Myocyte (in vitro differentiated cells): Measurements from ENCODE around the gene LGALS9. TPM values are rescaled to one million over a fixed set of nuclear protein-coding genes. Genes with fewer than 3 reads are reported as not detected.
A peak's percentile ranks its signal among the peaks of the same experiment; 100 is the strongest.
"Not testable (repeated sequence)": the region's sequence is repeated elsewhere in the genome, so short reads cannot be mapped to it uniquely, and the experiment has no call there.

Experiments used
- DNase-seq: peaks from one replicate; pipeline ENCODE4 v3.0.0-alpha.2; 2012; ENCODE audit warnings: low read depth
- total RNA-seq: library from RNA; depleted of rRNA; stranded (reverse); fragments of >200 nt; gene quantifications from 2 replicates; pipeline ENCODE4 v1.2.3, GENCODE V29; 2014

The LGALS9 gene
- total RNA-seq, 1 donor from 2014 or later: 0.29 TPM

DNA sequence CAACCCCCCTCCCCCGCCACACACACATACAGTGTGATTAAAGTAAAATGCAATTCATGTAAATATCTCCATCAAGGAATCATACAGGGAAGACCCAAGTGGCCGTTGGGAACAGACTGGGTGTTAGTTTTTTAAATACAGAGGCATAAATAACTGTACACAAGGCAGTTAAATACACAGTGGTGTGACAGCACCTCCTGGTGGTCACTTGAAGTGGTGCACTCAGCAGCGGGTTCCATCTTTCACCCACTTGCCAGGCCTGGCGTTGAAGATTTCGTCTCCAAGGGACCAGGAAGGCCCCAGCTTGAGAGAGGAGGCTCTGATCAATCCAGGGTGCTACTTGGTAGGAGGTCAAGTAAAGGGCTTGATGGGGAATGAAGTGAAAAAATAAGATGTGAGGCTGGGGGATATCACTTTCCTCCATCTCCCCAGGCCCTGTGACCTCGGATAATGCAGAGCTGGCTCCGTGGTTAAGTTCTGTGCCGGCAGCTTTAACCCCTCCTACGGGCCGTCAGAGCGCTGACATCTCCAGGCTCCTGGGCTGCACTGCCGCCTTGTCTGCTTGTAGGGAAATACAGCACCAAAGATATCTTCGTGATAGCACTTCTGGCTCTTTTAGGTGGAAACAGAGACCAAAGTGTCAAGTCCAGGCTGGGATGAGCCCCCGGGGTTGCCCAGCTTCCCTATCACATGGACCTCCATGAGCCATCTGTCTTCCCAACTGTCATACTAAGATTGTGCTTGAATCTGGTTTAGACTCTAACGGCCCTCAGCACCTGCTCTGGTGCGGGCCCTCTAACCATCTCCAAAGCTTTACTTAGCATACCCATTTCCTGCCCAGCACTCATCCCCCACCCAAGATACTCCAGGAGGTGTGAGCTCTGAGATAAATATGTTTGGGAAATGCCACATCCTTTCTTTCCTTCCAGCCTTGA, 20.7 kb downstream of the LGALS9 start:
- peak; percentile 57 for DNase-seq

DNA sequence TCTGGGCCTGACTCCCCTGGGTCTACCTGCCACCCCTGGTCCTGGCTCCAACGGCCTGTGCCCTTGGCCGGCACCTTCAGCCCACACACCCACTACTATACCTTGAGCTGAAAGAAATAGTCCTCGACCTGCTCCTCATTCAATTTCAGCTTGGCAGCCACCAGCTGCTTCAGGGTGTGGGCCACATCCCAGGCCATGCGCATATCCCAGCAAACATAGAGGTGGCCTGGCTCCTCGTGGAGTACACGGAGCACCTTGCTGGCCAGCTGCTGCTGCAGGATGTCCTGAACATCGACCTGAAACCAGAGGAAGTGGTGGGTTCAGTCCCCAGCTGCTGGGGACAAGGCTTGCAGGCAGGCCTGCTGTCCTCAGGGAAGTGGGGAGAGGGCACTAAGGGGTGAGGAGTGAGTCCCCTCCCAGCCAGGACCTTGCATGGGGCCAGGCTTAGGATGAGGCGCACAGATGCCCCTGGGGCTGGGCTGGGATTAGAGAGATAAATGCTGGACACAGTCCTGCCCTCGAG, 22.5 kb downstream of the LGALS9 start:
- not testable (repeated sequence) for DNase-seq

DNA sequence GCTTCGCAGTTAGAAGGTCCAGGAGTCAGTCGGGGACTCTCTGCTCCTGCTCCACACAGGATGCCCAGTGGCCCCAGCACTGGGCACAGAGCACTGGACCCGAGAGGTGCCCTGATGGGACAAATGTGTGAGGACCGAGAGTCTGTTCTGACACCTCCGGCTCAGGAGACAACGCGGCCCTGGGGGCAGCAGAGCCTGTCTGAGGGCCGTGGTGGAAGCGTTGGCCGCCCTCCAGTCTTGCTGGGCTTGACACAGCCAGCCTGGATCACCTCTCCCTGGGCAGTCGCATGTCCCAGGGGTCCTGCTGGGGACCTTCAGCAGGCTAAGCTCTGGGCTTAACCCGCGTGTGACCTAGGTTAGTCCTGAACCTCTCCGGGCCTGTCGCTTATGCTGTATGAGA, 23.1 kb downstream of the LGALS9 start:
- no peak for DNase-seq

DNA sequence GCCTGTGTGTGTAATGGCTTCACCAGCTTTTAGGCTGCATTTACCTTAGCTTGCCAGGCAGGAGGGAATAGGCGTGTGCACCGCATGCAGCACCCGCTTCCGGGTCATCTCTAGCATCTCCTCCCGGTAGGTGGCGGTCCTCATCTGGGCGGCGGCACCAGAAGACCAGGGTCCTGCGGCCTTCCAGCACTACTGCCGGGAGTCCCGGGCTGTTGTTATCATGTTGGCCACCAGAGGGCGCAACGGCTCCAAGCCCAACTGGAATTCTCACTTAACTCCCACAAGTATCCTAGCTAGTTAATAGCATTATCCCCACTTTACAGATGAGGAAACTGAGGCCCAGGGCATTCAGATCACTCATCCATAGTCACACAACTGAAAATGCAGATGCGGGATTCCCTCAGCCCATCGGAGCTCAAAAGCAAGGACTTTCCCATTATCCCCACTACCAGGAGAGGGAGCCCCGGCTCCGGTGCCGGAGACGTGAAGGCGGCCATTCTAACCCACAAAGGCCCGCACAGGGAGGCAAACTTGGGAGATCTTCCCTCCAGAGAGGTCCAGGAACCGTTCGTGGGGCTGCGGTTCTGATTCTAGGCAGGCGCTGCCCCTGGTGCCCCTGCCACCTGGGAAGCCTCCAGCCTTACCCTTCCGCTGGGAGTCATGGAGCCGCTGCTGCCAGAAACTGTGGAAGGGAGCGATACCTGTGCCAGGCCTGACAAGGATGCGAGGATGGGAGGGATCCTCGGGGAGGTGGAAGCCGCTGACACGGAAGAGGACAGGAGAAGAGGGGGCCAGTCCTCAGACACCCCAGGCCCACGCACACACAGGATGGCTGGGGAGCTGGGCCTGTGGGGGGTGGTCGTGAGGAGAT, 23.9 kb downstream of the LGALS9 start:
- peak; percentile 58 for DNase-seq

DNA sequence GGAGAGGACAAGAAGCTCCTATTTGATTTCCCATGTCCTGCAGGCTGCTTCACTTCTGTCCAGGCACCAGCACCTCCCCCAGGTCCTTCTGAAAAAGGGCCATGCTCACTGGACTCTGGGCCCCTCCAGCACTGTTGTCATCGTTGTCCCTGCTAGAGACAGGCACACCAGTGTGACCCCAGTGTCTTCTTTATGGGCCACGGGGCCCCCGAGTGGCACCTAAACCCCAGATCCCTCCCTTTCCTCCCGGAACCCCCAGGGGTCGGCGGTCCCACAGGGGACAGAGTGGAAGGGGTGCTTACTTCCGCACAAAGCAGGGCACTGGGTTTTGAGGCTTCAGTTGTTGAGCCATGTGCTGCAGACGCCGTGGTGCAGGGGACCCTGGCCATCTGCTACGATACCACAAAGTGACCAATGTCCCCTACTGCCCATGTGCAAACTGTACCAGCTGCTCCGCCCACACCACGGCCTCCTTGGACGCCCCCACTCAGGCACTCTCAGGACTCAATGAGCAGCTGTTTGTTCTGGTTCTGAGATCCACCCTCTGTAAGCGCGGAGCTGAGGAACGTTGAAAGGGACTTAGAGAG, 24.6 kb downstream of the LGALS9 start:
- not testable (repeated sequence) for DNase-seq

DNA sequence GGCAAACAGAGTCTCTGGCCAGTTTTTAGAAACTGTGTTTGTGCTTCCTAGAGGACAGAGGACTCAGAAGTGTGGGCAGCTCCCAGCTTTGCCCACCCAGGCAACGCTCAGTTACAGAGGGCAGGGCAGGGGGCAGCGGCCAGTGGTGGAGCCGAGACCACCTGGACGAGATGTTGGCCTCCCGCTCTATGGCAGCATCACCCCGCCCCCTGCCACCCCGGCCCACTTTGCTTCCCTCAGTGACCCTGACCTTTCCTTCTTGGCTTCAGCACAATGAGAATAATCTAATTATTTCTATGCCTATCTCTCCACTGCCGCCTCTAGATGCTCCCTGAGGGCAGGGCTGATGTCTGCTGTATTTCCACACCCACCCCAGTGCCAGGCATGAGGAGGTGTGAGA, 25.6 kb downstream of the LGALS9 start:
- not testable (repeated sequence) for DNase-seq

DNA sequence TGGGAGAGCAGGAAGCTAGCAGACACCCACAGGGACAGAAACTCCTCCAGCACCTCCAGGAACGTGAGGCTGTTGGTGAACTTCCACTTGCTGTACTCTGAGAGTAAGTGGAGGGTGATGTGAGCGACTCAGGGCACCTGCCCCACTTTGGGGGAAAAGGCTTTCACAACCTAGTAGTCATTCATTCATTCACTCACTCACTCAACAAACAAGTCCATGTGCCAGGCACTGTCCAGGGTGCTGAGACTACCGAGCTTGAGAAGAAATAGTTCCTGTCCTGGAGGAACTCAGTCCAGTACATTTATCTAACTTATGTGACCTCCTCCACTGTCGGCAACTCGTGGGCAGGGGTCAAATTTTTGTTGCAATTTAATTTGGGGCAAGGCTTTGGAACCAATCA, 26.6 kb downstream of the LGALS9 start:
- DNase-seq: peak; percentile 31

DNA sequence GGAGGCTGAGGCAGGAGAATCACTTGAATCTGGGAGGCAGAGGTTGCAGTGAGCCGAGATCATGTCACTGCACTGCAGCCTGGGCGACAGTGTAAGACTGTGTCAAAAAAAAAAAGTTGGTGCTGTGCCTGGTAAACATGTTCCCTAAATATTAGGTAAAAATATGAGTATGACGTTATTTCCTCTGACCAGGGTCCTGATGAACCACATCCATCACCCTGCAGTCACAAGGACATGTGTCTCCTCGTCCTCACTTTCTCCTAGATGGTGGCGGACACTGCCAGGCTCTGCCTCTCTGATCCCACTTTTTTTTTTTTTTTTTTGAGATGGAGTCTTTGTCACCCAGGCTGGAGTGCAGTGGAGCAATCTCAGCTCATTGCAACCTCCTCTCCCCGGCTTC, 28.7 kb downstream of the LGALS9 start:
- no peak for DNase-seq

DNA sequence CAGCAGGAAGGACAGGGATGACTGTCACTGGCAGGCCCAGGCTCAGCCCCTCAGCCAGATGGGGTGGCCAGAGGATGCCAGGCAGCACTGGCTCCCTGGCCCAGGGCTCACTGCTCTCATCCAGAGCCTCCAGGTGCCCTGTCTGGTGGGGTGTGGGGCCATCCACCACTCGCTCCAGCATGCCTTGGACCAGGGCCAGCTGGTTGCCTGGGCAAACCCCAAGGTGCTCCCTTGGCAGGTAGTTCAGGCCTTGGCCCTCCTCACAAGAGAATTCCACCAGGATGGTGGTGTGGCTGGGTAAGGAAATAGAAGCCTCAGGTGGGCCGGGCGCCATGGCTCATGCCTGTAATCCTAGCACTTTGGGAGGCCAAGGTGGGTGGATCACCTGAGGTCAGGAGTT, 29.4 kb downstream of the LGALS9 start:
- DNase-seq: no peak

DNA sequence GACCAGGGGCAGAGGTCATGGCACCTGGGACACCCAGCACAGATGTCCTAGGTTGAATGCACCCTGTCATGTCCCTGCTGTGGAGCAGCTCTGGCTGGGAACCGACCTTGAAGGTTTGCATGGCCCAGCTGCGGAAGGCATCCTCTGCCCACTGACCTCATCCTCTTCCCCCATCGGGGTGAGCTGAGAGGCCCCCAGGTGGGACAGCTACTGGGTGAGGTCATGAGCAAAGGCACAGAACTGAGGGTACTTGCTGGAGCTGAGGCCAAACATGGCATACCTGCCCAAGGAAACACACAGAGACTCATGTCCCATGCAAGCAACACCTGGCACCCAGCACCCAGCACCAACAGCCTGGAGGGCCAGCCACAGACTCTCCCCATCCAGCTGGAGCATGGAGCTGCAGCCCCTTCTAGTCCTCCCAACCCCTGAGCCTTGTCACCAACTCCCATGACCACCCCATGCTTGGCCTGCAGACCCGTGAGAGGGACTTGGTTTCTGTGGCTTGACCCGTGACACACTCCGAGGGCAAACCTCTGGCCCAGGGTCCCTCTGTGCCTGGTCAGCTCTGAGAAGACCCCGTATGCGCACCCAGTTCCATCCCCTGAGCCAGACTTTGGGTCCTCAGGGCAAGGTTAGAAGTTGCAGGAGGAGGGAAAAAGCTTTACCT, 33.1 kb downstream of the LGALS9 start:
- no peak for DNase-seq

DNA sequence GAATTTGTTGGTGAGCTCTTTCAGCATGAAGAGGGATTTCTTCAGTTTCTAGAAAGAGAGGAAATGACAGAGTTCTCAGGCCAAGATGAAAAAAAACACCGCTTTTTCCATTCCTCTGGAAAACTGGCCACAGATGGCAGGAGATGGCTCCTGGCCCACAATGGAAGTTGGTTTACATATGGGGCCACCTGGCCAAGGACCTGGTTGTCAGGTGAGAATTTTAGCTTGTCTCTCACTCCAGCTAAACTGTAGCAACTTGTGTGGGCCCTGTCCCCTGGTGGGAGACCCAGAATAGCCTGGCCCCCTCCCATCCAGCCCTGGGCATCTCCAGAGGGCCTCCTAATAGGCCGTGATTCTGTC, 33.6 kb downstream of the LGALS9 start:
- no peak for DNase-seq

DNA sequence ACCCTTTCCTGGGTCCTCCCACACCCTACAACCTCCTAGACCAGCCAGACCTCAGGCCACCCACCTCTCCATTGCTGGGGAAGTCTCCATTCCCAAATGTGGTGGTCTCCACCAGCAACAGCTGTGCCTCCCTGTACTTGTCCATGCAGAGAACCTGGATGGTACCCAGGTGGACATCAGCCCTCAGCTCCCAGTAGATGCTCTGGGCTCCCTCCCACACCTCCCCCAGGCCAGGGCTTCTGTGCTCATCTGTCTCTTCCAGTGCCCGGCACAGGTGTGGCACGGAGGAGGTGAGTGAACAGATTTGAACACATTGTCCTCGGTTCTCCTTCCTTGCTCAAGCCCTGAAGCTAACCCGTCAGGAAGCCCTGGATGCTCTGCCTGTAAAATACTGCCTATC, 34.6 kb downstream of the LGALS9 start:
- no peak for DNase-seq

DNA sequence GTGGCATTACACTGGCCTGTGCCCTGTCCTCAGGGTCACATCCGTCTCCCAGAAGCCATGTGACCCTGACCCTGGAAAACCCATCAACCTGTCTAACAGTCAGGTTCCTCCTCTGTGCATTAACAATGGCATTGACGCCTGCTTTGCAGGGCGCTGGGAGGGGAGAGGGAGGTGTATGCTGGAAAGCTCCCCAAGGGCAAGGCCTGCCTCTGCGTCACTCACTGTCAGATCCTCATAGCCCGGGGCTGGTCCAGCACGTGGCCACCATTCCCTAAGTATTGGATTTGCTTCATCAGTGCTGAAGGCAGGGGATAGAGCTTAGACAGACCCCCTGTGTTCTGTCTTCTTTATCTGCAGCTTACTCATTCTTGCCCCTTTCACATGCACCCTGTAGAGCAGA, 35.3 kb downstream of the LGALS9 start:
- DNase-seq: not testable (repeated sequence)

DNA sequence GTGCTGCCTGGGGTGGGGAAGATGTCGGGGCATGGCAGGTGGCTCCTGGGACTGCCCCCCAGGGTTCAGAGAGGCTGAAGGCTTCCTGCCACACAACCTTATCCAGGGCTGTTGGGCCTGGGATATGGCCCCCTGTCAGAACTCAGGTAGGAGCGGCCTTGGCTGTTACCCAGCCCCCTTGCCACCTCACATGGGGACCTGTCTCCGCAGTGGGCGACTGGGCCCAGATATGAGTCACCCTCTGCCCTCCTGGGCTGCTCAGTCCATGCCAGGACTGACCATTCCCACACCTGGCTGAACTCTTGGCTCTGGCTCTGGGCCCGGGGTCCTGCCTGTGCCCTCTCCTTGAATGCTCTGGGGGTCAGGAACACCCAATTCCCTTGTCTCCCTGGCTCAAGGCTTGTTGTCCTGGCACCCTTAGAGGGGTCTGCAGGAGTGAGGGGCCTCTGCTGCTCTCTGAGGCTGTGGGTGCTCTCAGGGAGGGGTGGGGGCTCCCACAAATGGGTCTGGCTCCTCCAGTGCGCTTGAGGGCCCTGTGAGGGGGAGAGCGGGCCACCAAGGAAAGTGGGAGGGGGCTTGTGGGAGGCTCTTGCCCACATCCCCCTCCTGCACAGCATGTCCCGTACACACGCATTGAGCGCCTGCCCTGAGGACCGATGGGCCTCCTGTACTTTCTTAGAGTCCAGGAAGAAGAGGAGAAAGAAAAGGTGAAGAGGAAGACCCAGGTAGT, 36.0 kb downstream of the LGALS9 start:
- no peak for DNase-seq

DNA sequence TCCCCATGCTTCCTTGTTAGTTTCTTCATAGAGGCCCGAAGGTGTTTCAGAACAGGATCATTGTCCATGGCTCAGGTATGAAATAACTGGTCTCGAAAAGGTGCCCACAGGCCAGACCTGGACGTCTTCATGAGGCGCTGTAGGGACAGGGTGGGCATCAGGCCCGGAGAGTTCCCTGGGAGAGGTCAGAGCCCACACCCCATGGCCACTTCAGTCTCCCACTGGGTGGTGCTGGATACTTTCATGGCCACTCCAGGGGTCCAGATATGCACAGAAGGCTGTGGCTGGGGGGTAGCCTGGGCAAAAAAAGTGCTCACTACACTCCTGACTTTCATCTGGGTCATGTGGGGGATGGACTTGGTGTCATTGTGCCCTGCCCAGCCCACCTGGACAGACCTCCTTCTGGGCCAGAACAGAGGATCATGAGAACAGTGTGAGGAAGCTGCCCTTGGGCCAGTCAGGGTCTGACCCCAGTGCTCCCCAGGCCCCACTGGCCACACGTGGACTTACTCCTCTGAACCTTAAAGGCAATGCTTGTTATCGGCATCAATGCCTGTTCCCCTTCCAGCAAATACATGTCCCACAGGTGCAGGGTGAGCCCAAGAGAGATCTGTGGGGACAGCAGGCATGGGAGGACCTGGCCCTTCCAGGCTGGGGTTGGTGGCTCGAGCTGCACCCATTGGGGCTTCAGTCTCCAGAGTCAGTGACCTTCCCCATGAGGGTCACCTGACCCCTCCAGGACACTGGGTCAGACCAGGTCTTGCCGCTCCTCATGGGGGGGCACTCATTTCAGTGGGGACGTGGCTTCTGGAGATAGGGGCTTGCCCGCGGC, 36.9 kb downstream of the LGALS9 start:
- no peak for DNase-seq

DNA sequence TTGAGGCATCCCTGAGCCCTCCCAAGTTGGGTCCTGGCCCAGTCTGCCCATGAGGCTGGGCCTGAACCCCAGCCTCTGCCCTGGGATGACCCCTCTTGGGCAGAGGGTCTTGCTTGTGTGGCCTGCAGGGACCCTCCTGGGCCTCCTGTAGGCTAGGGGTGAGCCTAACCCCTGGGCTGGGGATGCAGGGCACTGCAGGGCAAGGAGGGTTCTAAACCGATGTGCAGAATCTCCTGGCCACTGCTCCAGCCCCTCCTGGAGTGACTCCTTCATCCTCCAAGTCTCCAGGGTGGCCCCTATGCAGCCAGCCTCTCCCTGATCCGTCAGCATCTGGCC, 37.5 kb downstream of the LGALS9 start:
- DNase-seq: no peak

DNA sequence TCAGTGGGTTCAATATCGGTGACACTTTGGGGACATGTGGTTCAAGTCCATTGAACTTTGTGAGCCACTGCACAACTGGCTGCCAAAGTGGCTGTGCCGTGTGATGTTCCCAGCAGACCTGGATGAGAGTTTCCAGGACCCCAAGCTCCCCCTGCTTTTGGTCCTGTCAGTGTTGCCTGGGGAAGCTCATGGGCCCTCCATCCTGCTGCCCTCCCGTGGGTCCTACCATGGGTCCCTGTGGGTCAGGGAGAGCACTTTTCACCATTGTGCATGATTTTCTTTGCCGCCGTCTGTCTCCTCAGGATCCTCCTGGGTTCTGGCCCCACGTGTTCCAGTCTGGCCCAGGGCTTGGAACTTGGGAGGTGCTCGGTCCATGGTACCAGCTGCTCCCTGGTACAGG, 38.1 kb downstream of the LGALS9 start:
- DNase-seq: no peak

DNA sequence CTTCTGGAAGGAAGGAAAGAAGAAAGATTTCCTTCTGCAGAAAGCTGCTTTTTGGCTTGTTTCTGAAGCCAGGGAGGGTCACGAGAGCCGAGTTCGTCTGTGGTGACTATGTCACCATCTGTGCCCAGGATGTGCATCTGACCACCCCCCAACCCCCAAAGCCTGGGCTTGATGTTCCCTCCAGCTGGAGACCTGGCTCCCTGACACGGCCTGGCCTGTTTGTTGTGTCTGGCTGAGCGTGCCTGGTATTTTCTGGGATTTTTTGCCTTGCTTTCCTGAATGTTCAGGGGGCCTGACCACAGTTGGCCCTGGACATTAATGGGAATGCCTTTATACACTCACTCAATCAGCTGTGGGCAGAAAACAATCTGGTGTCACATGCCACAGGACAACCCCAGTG, 38.9 kb downstream of the LGALS9 start:
- DNase-seq: no peak

DNA sequence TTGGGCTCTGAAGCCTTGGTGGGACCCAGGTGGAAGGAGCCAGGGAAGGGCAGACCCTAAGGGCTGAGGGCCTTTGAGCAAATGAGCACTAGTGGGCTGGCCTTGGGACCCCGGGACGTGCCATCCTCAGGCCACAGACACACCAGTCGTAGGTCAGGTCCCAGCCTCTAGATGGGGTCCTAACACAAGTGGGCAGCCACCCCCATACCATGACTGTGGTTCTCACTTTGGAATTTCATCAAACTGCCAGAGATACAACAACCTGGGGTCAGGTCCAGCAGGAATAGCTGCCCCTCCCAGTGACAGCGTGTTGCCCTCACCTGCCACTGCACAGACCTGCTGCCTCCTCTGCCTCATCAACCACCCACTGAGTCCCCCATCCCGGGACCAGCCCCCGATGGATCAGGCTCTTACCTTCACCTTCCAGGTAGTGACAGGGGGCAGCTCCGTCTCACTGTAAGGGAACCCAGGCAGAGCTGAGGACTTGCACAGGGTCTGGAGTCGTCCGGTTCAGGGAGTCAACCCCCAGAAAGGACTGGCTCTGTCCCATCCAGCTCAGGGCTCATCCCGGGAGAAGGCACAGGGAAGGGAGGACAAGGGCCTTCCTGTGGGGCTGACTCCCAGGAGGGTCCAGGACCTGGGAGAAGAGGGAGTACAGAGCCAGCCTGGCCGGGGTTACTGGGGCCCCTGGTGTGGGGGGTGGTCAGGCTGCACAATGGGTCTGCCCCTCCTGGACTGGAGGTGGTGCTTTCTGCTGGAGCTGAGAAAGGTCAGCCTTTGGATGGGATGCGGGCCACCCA, 40.0 kb downstream of the LGALS9 start:
- DNase-seq: no peak
